Esophagus muscularis mucosa (tissue), 4 donors: Measurements from ENCODE around the gene HSBP1L1.

ENCODE experiments used
- CTCF ChIP-seq, 3 experiments: fragments of 200-600 bp in 2 of 3; fragments of 450-650 bp in 1 of 3; sonication (generic) in 2 of 3; IDR thresholded peaks; one replicate each; pipeline ENCODE4 v1.5.1; 2017 to 2019; ENCODE audit warnings: antibody characterized with exemption in 3 of 3, mild to moderate bottlenecking in 2 of 3, moderate library complexity in 1 of 3
- EP300 ChIP-seq: sonication (generic); formaldehyde crosslinking; IDR thresholded peaks from one replicate; pipeline ENCODE4 v1.6.1; 2017; ENCODE audit warnings: antibody characterized with exemption
- POLR2A ChIP-seq: fragments of 450-650 bp; IDR thresholded peaks from one replicate; pipeline ENCODE4 v1.6.1; 2017; ENCODE audit warnings: antibody characterized with exemption, moderate library complexity, mild to moderate bottlenecking, low read depth
- POLR2AphosphoS5 ChIP-seq, 2 donors: sonication (generic); formaldehyde crosslinking; IDR thresholded peaks; one replicate each; pipeline ENCODE4 v1.6.1; 2017; ENCODE audit warnings: antibody characterized with exemption in 2 of 2

GRCh38 chr18:79979843-79980242 is 15.4 kb downstream of the HSBP1L1 start:
- TF ChIP-seq CTCF (IDR thresholded peaks at IDR 0.05) (no peak), POLR2A (no peak), POLR2AphosphoS5 (IDR thresholded peaks at IDR 0.05) (no peak), EP300 (no peak)
